Fibroblast of lung (primary cell): Measurements from ENCODE around the gene GLG1. TPM values are rescaled to one million over a fixed set of nuclear protein-coding genes. Genes with fewer than 3 reads are reported as not detected.
"Not testable (repeated sequence)": the region's sequence is repeated elsewhere in the genome, so short reads cannot be mapped to it uniquely, and the experiment has no call there.

Experiments used
- DNase-seq, 2 donors: peaks; one replicate each; pipeline versions ENCODE4 v3.0.0 to v3.0.0-alpha.2; 2010; ENCODE audit warnings: low read depth in 2 of 2
- H2AFZ ChIP-seq: 2 replicates; pipeline ENCODE4 v1.5.1; 2012; ENCODE audit warnings: low read length, control low read depth, inconsistent platforms
- H3K27ac ChIP-seq: 2 replicates; pipeline ENCODE4 v1.5.1; 2011; ENCODE audit warnings: low read length, control low read depth; ENCODE audit not compliant: insufficient read depth
- H3K27me3 ChIP-seq: 2 replicates; pipeline ENCODE4 v1.5.1; 2011; ENCODE audit warnings: mild to moderate bottlenecking, low read length; ENCODE audit not compliant: control insufficient read depth, insufficient read depth
- H3K36me3 ChIP-seq: 2 replicates; pipeline ENCODE4 v1.5.1; 2011; ENCODE audit warnings: low read length; ENCODE audit not compliant: control insufficient read depth, insufficient read depth
- H3K4me1 ChIP-seq: 2 replicates; pipeline ENCODE4 v1.5.1; 2011; ENCODE audit warnings: low read length; ENCODE audit not compliant: control insufficient read depth, insufficient read depth; ENCODE audit errors: extremely low read depth
- H3K4me2 ChIP-seq: 2 replicates; pipeline ENCODE4 v1.5.1; 2011; ENCODE audit warnings: low read length, control low read depth; ENCODE audit not compliant: insufficient read depth; ENCODE audit errors: extremely low read depth
- H3K4me3 ChIP-seq, 4 experiments: fragments of 200-600 bp in 1 of 4; sonication (generic) in 1 of 4; replicated peaks in 1 of 4; 2 replicates each; pipeline ENCODE4 v1.5.1; 2011 to 2016; ENCODE audit warnings: low read length in 4 of 4, low read depth in 3 of 4, mild to moderate bottlenecking in 3 of 4, control low read depth in 2 of 4, inconsistent platforms in 1 of 4, mixed read lengths in 1 of 4; ENCODE audit not compliant: insufficient read depth in 1 of 4; ENCODE audit errors: control extremely low read depth in 1 of 4
- H3K79me2 ChIP-seq: 2 replicates; pipeline ENCODE4 v1.5.1; 2012; ENCODE audit warnings: mild to moderate bottlenecking, low read length, inconsistent platforms; ENCODE audit not compliant: control insufficient read depth, insufficient read depth
- H3K9ac ChIP-seq: 2 replicates; pipeline ENCODE4 v1.5.1; 2011; ENCODE audit warnings: mild to moderate bottlenecking, low read length, control low read depth; ENCODE audit not compliant: insufficient read depth
- H3K9me3 ChIP-seq: 2 replicates; pipeline ENCODE4 v1.5.1; 2012; ENCODE audit warnings: low read depth, low read length; ENCODE audit not compliant: control insufficient read depth, insufficient read depth
- H4K20me1 ChIP-seq: 2 replicates; pipeline ENCODE4 v1.5.1; 2011; ENCODE audit warnings: low read length; ENCODE audit not compliant: control insufficient read depth, insufficient read depth; ENCODE audit errors: extremely low read depth
- polyA plus RNA-seq, 2 donors: library from polyadenylated mRNA; depleted of rRNA in 1 of 2; stranded (reverse) in 1 of 2; unstranded in 1 of 2; fragments of >200 nt; gene quantifications; 2 replicates each; pipeline ENCODE4 v1.2.1, GENCODE V29; 2011 to 2012; ENCODE audit warnings: missing spikeins in 1 of 2
- total RNA-seq: library from RNA; depleted of rRNA; stranded (reverse); fragments of >200 nt; gene quantifications from 2 replicates; pipeline ENCODE4 v1.2.1, GENCODE V29; 2014

GLG1 gene
- total and polyA plus RNA-seq, 2 donors (not counting 1 experiment from before 2014, with no cell fraction given), result 138 to 150 TPM

GRCh38 chr16:74423721-74424120 is 183.2 kb downstream of the GLG1 start:
- not testable (repeated sequence) for H4K20me1 ChIP-seq, H3K27ac ChIP-seq, H3K9ac ChIP-seq, H3K4me2 ChIP-seq, H3K27me3 ChIP-seq, H3K4me1 ChIP-seq, H2AFZ ChIP-seq, H3K36me3 ChIP-seq, H3K4me3 ChIP-seq, H3K9me3 ChIP-seq, H3K79me2 ChIP-seq, DNase-seq

- H3K4me3 ChIP-seq, H2AFZ ChIP-seq, H3K9me3 ChIP-seq, H3K27me3 ChIP-seq, H4K20me1 ChIP-seq, H3K79me2 ChIP-seq, H3K4me2 ChIP-seq, H3K36me3 ChIP-seq, H3K4me1 ChIP-seq, H3K27ac ChIP-seq, H3K9ac ChIP-seq, DNase-seq: not testable (repeated sequence)
These were observed 184.8 kb downstream of the GLG1 start for GRCh38 chr16:74422086-74422485.

- not testable (repeated sequence) for DNase-seq, H3K9ac ChIP-seq, H4K20me1 ChIP-seq, H3K9me3 ChIP-seq, H3K79me2 ChIP-seq, H3K27ac ChIP-seq, H3K4me1 ChIP-seq, H2AFZ ChIP-seq, H3K4me2 ChIP-seq, H3K36me3 ChIP-seq, H3K4me3 ChIP-seq, H3K27me3 ChIP-seq
These were observed 185.5 kb downstream of the GLG1 start for GRCh38 chr16:74421482-74421785.

DNA sequence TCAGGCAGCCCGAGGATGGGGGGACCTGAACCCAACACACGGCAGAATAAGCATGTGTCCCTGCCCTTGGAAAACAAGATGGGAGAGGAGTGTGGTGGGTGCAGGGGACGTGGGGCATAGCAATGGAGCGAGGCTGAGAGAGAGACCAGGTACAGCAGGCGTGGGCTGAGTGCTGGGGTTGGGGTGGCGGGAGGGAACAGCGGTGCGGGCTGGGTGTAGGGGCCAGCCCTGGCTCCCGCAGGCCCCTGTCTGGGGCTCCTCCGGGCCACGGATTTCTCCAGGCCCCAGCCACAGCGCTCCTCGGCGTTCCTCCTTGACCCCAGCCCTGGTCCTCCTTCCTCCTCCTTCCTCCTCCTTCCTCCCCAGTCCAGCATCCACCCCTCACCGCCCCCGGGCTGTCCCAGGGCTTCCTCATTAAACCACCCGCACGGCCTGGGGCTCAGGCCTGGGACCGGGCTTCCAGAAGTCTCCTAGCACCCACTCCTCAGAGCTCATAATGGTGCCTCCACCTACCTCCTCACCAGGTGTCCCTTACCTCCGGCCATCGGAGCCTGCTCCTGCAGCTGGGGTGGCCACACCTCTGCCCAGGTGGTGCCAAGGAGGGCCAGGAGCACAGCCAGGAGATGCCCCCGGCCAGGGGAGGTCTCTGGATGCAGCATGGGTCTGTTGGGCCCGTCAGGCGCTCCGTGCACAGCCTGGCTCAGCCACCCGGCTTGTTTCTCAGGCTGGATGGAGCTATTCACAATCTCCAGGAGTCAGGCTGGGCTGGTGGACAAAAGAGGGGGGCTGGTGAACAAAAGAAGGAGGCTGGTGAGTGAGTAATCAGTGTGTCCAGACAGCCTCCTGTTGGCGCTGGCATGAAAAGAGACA is 186.1 kb downstream of the GLG1 start, which contains the start of gene CLEC18B:
TSS of gene CLEC18B (minus strand) at position 867 of the 870 bp plus-strand sequence. CDS start at position 659, 208 bp downstream.
- H3K4me1 ChIP-seq, H3K79me2 ChIP-seq, H3K27me3 ChIP-seq, H3K4me2 ChIP-seq, H3K9me3 ChIP-seq, H3K4me3 ChIP-seq, H4K20me1 ChIP-seq, H3K27ac ChIP-seq, H3K36me3 ChIP-seq, H3K9ac ChIP-seq, H2AFZ ChIP-seq: not testable (repeated sequence)
- DNase-seq, result peak in 1 of 2 donors; percentile 79

GRCh38 chr16:74419811-74420210 is 187.1 kb downstream of the GLG1 start:
- not testable (repeated sequence) for H3K4me1 ChIP-seq, H3K9ac ChIP-seq, H3K4me2 ChIP-seq, H4K20me1 ChIP-seq, DNase-seq, H3K4me3 ChIP-seq, H3K79me2 ChIP-seq, H3K27ac ChIP-seq, H3K27me3 ChIP-seq, H3K36me3 ChIP-seq, H2AFZ ChIP-seq, H3K9me3 ChIP-seq

DNA sequence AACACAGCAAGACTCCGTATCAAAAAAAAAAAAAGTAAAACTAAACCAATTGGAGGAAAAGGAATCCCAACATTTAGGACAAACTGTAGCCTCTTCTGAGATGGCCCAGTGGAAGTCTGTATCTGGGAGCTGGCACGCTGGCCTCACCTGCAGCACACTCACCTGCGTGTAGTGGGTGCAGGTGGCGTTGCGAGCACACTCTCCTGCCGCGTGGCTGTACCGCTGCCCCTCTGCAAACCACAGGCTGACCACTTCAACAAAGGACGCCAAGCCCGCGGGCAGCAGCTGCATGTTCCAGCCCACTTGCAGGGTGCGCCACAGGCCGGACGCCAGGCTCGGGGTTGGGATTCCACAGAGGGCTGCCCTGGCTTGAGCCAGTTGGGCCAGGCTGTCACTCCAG is 189.0 kb downstream of the GLG1 start:
- not testable (repeated sequence) for H3K9ac ChIP-seq, DNase-seq, H3K4me1 ChIP-seq, H3K9me3 ChIP-seq, H3K4me2 ChIP-seq, H2AFZ ChIP-seq, H3K27ac ChIP-seq, H4K20me1 ChIP-seq, H3K27me3 ChIP-seq, H3K79me2 ChIP-seq, H3K4me3 ChIP-seq, H3K36me3 ChIP-seq

DNA sequence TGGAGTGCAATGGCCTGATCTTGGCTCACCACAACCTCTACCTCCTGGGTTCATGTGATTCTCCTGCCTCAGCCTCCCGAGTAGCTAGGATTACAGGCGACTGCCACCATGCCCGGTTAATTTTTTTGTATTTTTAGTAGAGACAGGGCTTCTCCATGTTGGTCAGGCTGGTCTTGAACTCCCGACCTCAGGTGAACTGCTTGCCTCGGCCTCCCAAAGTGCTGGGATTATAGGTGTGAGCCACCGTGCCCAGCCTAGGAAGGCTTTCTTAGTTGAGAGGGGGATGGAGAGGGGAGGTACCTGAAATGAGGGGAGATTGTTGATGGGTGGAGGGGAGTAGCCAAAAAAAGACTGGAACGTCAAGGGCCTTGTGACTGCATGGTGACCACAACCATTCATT is 193.0 kb downstream of the GLG1 start:
- H3K4me2 ChIP-seq, H3K79me2 ChIP-seq, H3K9me3 ChIP-seq, H3K4me3 ChIP-seq, H2AFZ ChIP-seq, DNase-seq, H3K9ac ChIP-seq, H3K4me1 ChIP-seq, H3K27me3 ChIP-seq, H3K36me3 ChIP-seq, H3K27ac ChIP-seq, H4K20me1 ChIP-seq: not testable (repeated sequence)
